ENCODE data around the gene RTP5.

DNA sequence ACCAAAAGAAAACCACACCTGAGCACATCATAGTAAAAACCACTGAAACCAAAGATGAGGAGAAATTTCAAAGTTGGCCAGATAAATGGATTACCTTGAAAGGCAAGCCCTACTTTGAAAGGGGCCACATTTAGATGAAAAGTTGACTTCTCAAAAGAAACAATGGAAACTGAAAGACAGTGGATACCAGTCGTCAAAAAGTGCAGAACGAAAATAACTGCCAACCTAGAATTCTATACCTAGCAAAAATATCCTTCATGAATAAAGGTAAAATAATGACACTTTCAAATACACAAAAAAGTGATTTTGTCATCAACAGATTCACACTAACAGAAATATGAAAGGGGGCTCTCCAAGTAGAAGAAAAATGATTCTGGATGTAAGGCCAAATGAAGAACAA is 42.1 kb upstream of the RTP5 start:
- TF ChIP-seq CTCF (IDR thresholded peaks at IDR 0.05; ENCODE audit: low read depth, low read length, poor library complexity, severe bottlenecking), result no peak
- TF ChIP-seq EZH2phosphoT487 (IDR thresholded peaks at IDR 0.05; ENCODE audit: borderline replicate concordance, low read length), result no peak
